Cerebellar nuclear complex (tissue), 1 donor: ENCODE measurements around the gene SHFL.

Experiments
- DNase-seq, 2 experiments: peaks; one replicate each; lab custom pipeline; 2025; lab: John Stamatoyannopoulos, UW

The SHFL gene

DNA sequence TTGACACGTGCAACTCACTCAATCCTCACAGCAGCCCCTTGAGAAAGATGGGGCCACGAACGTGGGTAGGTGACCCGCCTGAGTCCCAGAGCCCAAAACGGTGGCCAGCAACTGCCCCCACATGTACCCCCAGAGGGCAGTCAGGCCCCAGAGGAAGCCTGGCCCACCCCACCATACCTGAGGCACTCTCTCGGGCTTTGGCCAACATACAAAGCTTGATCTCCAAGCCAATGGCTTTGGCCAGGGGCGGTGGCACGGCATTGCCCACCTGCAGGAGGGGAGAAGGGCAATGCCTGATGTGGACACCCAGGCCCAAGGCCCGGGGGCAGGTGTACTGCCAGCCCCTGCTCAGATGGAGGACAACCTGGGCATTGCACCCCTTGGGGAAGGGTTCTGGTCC, 47.9 kb downstream of the SHFL start:
- DNase-seq: no peak

- DNase-seq: no peak
Observed at GRCh38 chr19:10135551-10136334, 49.6 kb downstream of the SHFL start.

- no peak for DNase-seq
Observed at GRCh38 chr19:10136936-10137335, 50.8 kb downstream of the SHFL start.

GRCh38 chr19:10137751-10138682, 51.9 kb downstream of the SHFL start:
- peak in 1 of 2 experiments; percentile 18 for DNase-seq

GRCh38 chr19:10138879-10139795, 53.0 kb downstream of the SHFL start:
- DNase-seq: no peak

- no peak for DNase-seq
Observed at GRCh38 chr19:10139952-10140351, 53.8 kb downstream of the SHFL start.

DNA sequence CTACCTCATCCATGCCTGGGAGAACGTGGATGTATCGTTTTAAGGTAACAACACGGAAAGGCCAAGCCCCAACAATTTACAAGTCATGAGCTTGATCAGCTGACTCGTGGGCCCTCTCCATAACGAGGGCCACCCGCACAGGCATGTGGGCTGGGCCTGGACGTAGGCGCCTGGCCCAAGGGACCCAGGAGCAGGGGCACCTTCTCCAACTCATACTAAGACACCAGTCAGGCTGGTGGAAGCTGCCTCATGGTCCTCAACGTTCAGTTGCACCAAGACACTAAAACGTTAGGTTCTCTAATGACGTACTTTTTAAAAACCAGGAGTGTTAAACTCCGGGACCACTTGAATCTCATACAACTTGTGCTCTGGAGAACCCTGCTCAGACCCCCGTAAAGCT, 55.4 kb downstream of the SHFL start:
- no peak for DNase-seq

DNA sequence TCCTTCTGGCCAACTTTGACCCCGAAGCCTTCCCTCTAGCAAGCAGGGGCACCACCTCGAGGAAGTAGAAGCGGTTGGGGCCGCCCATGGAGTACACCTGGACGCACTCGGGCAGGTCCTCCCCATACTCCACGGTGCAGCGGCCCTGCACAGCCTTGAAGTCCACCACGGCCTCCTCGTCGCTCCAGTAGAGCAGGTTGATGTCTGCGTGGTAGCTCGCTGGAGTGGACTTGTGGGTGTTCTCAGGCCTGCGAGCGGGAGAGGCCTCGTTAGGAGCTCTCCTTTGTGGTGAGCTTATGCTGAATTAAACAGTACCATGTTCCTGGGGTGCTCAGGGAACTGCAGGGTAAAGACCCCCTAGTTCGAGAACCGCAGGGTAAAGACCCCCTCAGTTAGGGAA, 55.9 kb downstream of the SHFL start:
- no peak for DNase-seq
